ENCODE results near the gene PICALM. TPM values are rescaled to one million over a fixed set of nuclear protein-coding genes. Genes with fewer than 3 reads are reported as not detected.

The PICALM gene
- total RNA-seq, 1 donor from 2014 or later = 117 TPM

- Mint-ChIP-seq H3K4me1 (ENCODE audit: low read depth, unreplicated experiment) (no peaks in the 10 kb centered on the region), H3K27ac (ENCODE audit: unreplicated experiment) (no peak overlapping the region), H3K27me3 (ENCODE audit: unreplicated experiment) (peaks cover 4% of the 10 kb centered on the region), H3K4me3 (ENCODE audit: unreplicated experiment) (no peak overlapping the region), H3K9me3 (ENCODE audit: unreplicated experiment) (peaks cover 4% of the 10 kb centered on the region), H3K36me3 (ENCODE audit: unreplicated experiment) (peaks cover 10% of the 10 kb centered on the region)
- no peak for DNase-seq
- no peak for TF ChIP-seq CTCF (IDR thresholded peaks at IDR 0.05; ENCODE audit: partially characterized antibody, unreplicated experiment)
Observed at GRCh38 chr11:85950317-85951048, 118.4 kb downstream of the PICALM start.

GRCh38 chr11:85949798-85950197 is 119.1 kb downstream of the PICALM start:
- H3K27me3 Mint-ChIP-seq (ENCODE audit: unreplicated experiment) = peaks cover 4% of the 10 kb centered on the region
- peaks cover 4% of the 10 kb centered on the region for H3K9me3 Mint-ChIP-seq (ENCODE audit: unreplicated experiment)
- no peaks in the 10 kb centered on the region for H3K4me1 Mint-ChIP-seq (ENCODE audit: low read depth, unreplicated experiment)
- H3K4me3 Mint-ChIP-seq (ENCODE audit: unreplicated experiment) = no peak overlapping the region
- H3K27ac Mint-ChIP-seq (ENCODE audit: unreplicated experiment) = no peak overlapping the region
- no peak for DNase-seq
- TF ChIP-seq CTCF (IDR thresholded peaks at IDR 0.05; ENCODE audit: partially characterized antibody, unreplicated experiment) = no peak
- H3K36me3 Mint-ChIP-seq (ENCODE audit: unreplicated experiment) = peaks cover 11% of the 10 kb centered on the region

- H3K9me3 Mint-ChIP-seq (ENCODE audit: unreplicated experiment) = peaks cover 4% of the 10 kb centered on the region
- TF ChIP-seq CTCF (IDR thresholded peaks at IDR 0.05; ENCODE audit: partially characterized antibody, unreplicated experiment) = no peak
- no peak for DNase-seq
- peaks cover 11% of the 10 kb centered on the region for H3K36me3 Mint-ChIP-seq (ENCODE audit: unreplicated experiment)
- peaks cover 4% of the 10 kb centered on the region for H3K27me3 Mint-ChIP-seq (ENCODE audit: unreplicated experiment)
- H3K4me1 Mint-ChIP-seq (ENCODE audit: low read depth, unreplicated experiment) = no peaks in the 10 kb centered on the region
- H3K4me3 Mint-ChIP-seq (ENCODE audit: unreplicated experiment) = no peak overlapping the region
- H3K27ac Mint-ChIP-seq (ENCODE audit: unreplicated experiment) = no peak overlapping the region
Observed at GRCh38 chr11:85948884-85949283, 120.0 kb downstream of the PICALM start.

- Mint-ChIP-seq H3K36me3 (ENCODE audit: unreplicated experiment) (peaks cover 11% of the 10 kb centered on the region), H3K27ac (ENCODE audit: unreplicated experiment) (no peak overlapping the region), H3K4me3 (ENCODE audit: unreplicated experiment) (no peak overlapping the region), H3K27me3 (ENCODE audit: unreplicated experiment) (peaks cover 4% of the 10 kb centered on the region), H3K9me3 (ENCODE audit: unreplicated experiment) (peaks cover 4% of the 10 kb centered on the region), H3K4me1 (ENCODE audit: low read depth, unreplicated experiment) (no peaks in the 10 kb centered on the region)
- no peak for DNase-seq
- no peak for TF ChIP-seq CTCF (IDR thresholded peaks at IDR 0.05; ENCODE audit: partially characterized antibody, unreplicated experiment)
Observed at GRCh38 chr11:85947431-85948272, 121.2 kb downstream of the PICALM start.

- Mint-ChIP-seq H3K27ac (ENCODE audit: unreplicated experiment) (no peak overlapping the region), H3K27me3 (ENCODE audit: unreplicated experiment) (peaks cover 2% of the 10 kb centered on the region), H3K4me3 (ENCODE audit: unreplicated experiment) (no peak overlapping the region), H3K36me3 (ENCODE audit: unreplicated experiment) (peaks cover 8% of the 10 kb centered on the region), H3K9me3 (ENCODE audit: unreplicated experiment) (no peaks in the 10 kb centered on the region), H3K4me1 (ENCODE audit: low read depth, unreplicated experiment) (no peaks in the 10 kb centered on the region)
- no peak for DNase-seq
- TF ChIP-seq CTCF (IDR thresholded peaks at IDR 0.05; ENCODE audit: partially characterized antibody, unreplicated experiment) = no peak
Observed at GRCh38 chr11:85946221-85946620, 122.7 kb downstream of the PICALM start.

Measured in glutamatergic neuron (in vitro differentiated cells).